Measurements from ENCODE around the gene GJD3. TPM values are rescaled to one million over a fixed set of nuclear protein-coding genes. Genes with fewer than 3 reads are reported as not detected.
"Not testable (repeated sequence)": the region's sequence is repeated elsewhere in the genome, so short reads cannot be mapped to it uniquely, and the experiment has no call there.

Gene GJD3
- polyA plus RNA-seq, 1 experiment = 0.56 TPM

DNA sequence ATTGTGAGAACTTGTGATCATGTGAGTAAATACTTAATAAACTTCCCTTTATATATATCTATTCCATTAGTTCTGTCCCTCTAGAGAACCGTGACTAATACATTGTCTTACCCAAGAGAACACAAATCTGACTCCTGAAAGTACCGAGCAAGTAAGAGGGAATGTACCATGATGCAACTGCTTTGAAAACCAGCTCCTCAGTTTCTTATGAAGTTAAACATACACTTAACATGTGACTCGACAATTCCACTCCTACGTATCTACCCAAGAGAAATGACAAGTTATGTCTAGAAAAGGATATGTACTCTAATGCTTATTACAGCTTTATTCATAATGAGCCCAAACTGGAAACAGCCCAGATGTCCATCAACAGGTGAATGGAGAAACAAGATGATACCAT lies 8.8 kb upstream of the GJD3 start:
- no peak for TF ChIP-seq CTCF (IDR thresholded peaks at IDR 0.05; ENCODE audit: insufficient read depth, low read depth, low read length)
- no peak overlapping the region for H3K4me3 ChIP-seq (ENCODE audit: low read depth, low read length)
- no peaks in the 10 kb centered on the region for H3K36me3 ChIP-seq (ENCODE audit: control insufficient read depth, insufficient read depth, low read length)
- DNase-seq (ENCODE audit: low read depth) = no peak
- H3K27me3 ChIP-seq (ENCODE audit: control insufficient read depth, insufficient read depth, low read length) = no peaks in the 10 kb centered on the region
- CTCF ChIA-PET = interaction anchor here (0.6 to 1.4 kb wide), 4 partner anchors 19 to 242 kb away, joined by 3 to 5 read pairs (median 3); no protein-coding TSS in a partner anchor
- POLR2A ChIA-PET = no interaction called here

- H3K27me3 ChIP-seq (ENCODE audit: control insufficient read depth, insufficient read depth, low read length); H3K36me3 ChIP-seq (ENCODE audit: control insufficient read depth, insufficient read depth, low read length); DNase-seq (ENCODE audit: low read depth); H3K4me3 ChIP-seq (ENCODE audit: low read depth, low read length); POLR2A ChIA-PET: not testable (repeated sequence)
- CTCF ChIA-PET = interaction anchor here (1.0 to 1.4 kb wide), 4 partner anchors 10 to 103 kb away, joined by 3 to 5 read pairs (median 3); no protein-coding TSS in a partner anchor
These were observed 8.1 kb upstream of the GJD3 start for GRCh38 chr17:40372644-40373043.

GRCh38 chr17:40372031-40372430 lies 7.5 kb upstream of the GJD3 start:
- TF ChIP-seq CTCF (IDR thresholded peaks at IDR 0.05; ENCODE audit: insufficient read depth, low read depth, low read length) = no peak
- ChIA-PET POLR2A (no interaction called here), CTCF (interaction anchor here (1.0 to 1.1 kb wide), 3 partner anchors 9 to 17 kb away, joined by 3 to 5 read pairs (median 3); no protein-coding TSS in a partner anchor)
- Histone ChIP-seq H3K27me3 (ENCODE audit: control insufficient read depth, insufficient read depth, low read length) (no peaks in the 10 kb centered on the region), H3K36me3 (ENCODE audit: control insufficient read depth, insufficient read depth, low read length) (no peaks in the 10 kb centered on the region), H3K4me3 (ENCODE audit: low read depth, low read length) (no peak overlapping the region)
- no peak for DNase-seq (ENCODE audit: low read depth)

- ChIA-PET POLR2A (no interaction called here), CTCF (interaction anchor here (1.0 kb wide), 2 partner anchors 9 to 10 kb away, joined by 3 read pairs; no protein-coding TSS in a partner anchor)
- Histone ChIP-seq H3K36me3 (ENCODE audit: control insufficient read depth, insufficient read depth, low read length) (no peaks in the 10 kb centered on the region), H3K4me3 (ENCODE audit: low read depth, low read length) (no peak overlapping the region), H3K27me3 (ENCODE audit: control insufficient read depth, insufficient read depth, low read length) (no peaks in the 10 kb centered on the region)
- no peak for DNase-seq (ENCODE audit: low read depth)
- TF ChIP-seq CTCF (IDR thresholded peaks at IDR 0.05; ENCODE audit: insufficient read depth, low read depth, low read length) = no peak
These were observed 6.9 kb upstream of the GJD3 start for GRCh38 chr17:40371261-40371929.

GRCh38 chr17:40369923-40370322 lies 5.4 kb upstream of the GJD3 start:
- Histone ChIP-seq H3K27me3 (ENCODE audit: control insufficient read depth, insufficient read depth, low read length) (no peaks in the 10 kb centered on the region), H3K4me3 (ENCODE audit: low read depth, low read length) (no peak overlapping the region), H3K36me3 (ENCODE audit: control insufficient read depth, insufficient read depth, low read length) (no peaks in the 10 kb centered on the region)
- no peak for DNase-seq (ENCODE audit: low read depth)
- CTCF ChIA-PET = interaction anchor here (1.3 kb wide), 1 partner anchor 15 kb away, joined by 3 read pairs; no protein-coding TSS in a partner anchor
- POLR2A ChIA-PET = no interaction called here
- no peak for TF ChIP-seq CTCF (IDR thresholded peaks at IDR 0.05; ENCODE audit: insufficient read depth, low read depth, low read length)

GRCh38 chr17:40367728-40368127 lies 3.2 kb upstream of the GJD3 start:
- DNase-seq (ENCODE audit: low read depth); H3K4me3 ChIP-seq (ENCODE audit: low read depth, low read length); POLR2A ChIA-PET; H3K36me3 ChIP-seq (ENCODE audit: control insufficient read depth, insufficient read depth, low read length); H3K27me3 ChIP-seq (ENCODE audit: control insufficient read depth, insufficient read depth, low read length): not testable (repeated sequence)
- CTCF ChIA-PET = interaction anchor here (1.6 kb wide), 1 partner anchor 21 kb away, joined by 3 read pairs; no protein-coding TSS in a partner anchor
